VCaP (cell line): ENCODE data around the gene COL2A1.
A peak's percentile ranks its signal among the peaks of the same experiment; 100 is the strongest.

Experiments used
- H3K27ac ChIP-seq: fragments of 450-650 bp; 2 replicates; pipeline ENCODE4 v1.5.1; 2017
- CTCF ChIP-seq: fragments of 450-650 bp; conservative IDR thresholded peaks from 2 replicates; pipeline ENCODE4 v1.5.1; 2017; ENCODE audit warnings: mild to moderate bottlenecking, moderate library complexity

COL2A1 gene

GRCh38 chr12:48028541-48029431 is 24.5 kb upstream of the COL2A1 start:
- no peak for TF ChIP-seq CTCF
- peak overlapping the region; percentile 98; the same call in 1 of the 2 replicates for H3K27ac ChIP-seq

GRCh38 chr12:48027183-48028002 is 23.1 kb upstream of the COL2A1 start:
- peak overlapping the region; percentile 98 for H3K27ac ChIP-seq
- TF ChIP-seq CTCF: no peak

- H3K27ac ChIP-seq: peak overlapping the region; percentile 98
- TF ChIP-seq CTCF: no peak
Measured at GRCh38 chr12:48026060-48026827, 22.0 kb upstream of the COL2A1 start.

- TF ChIP-seq CTCF: no peak
Measured at GRCh38 chr12:48025281-48025680, 21.0 kb upstream of the COL2A1 start.

GRCh38 chr12:48024735-48025134 is 20.5 kb upstream of the COL2A1 start:
- no peak for TF ChIP-seq CTCF
- H3K27ac ChIP-seq: peak overlapping the region; percentile 98

More at GRCh38 chr12:48025281-48025680, 21.0 kb upstream of the COL2A1 start:
- H3K27ac ChIP-seq: peak overlapping the region; percentile 98

GRCh38 chr12:48023386-48023785 is 19.1 kb upstream of the COL2A1 start:
- peak overlapping the region; percentile 98 for H3K27ac ChIP-seq
- no peak for TF ChIP-seq CTCF
